Lower leg skin (tissue), 3 donors: ENCODE measurements around the gene BRD9.
"Not testable (repeated sequence)": the region's sequence is repeated elsewhere in the genome, so short reads cannot be mapped to it uniquely, and the experiment has no call there.

ENCODE experiments used
- CTCF ChIP-seq, 3 donors: fragments of 450-650 bp; IDR thresholded peaks; one replicate each; pipeline ENCODE4 v1.5.1; 2016; ENCODE audit warnings: antibody characterized with exemption in 3 of 3, mild to moderate bottlenecking in 3 of 3, moderate library complexity in 2 of 3
- POLR2A ChIP-seq, 2 donors: fragments of 450-650 bp; IDR thresholded peaks; one replicate each; pipeline ENCODE4 v1.6.1; 2016 to 2017; ENCODE audit warnings: antibody characterized with exemption in 2 of 2, mild to moderate bottlenecking in 1 of 2, moderate library complexity in 1 of 2

DNA sequence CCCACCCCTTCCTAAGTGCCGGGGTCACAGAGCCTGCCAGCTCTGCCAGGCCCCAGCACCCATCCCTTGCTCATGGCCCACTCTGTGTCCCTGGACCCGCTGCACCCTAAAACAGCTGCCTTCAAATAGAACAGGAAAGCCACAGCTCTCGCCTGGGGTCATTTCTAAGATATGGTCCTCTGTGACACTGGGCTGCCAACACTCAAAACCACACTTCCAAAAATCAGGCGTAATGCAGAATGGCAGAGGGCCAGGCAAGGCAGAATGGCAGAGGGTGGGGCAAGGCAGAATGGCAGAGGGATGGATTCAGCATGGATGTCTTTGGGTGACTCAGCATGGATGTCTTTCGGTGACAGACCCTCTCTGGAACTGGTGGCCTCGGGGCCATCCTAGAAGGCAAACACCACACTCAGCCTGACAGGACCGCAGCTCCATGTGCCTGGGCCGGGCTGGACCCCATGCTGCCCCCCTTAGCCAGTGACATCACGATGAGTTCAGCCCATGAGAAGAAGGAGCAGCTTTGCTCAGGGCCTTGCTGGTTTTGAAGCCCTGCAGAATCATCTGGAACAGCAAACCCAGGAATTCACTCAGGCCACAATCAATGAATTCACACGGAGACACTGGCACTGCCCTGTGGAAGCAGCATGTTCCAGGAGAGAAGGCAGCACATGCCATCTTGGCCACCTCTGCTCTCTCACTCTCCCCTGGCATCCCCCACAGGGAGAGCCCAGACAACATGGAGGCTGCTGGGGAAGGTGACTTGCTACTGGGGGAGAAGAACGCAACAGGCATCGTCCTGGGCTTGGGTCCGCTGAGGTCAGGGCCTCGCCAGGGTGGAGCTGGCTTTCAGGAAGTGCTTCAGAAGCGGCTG is 50.8 kb downstream of the BRD9 start:
- not testable (repeated sequence) for TF ChIP-seq POLR2A, CTCF (IDR thresholded peaks at IDR 0.05)
